K562 (cell line): ENCODE data around the gene PI4K2B. TPM values are rescaled to one million over a fixed set of nuclear protein-coding genes. Genes with fewer than 3 reads are reported as not detected.

Source experiments
- CHD4 ChIP-seq: fragments of 200-600 bp; sonication (generic); IDR thresholded peaks from 3 replicates; pipeline ENCODE4 v1.6.1; 2012; ENCODE audit warnings: low read depth, mild to moderate bottlenecking, mixed read lengths, low read length, inconsistent platforms; ENCODE audit not compliant: insufficient read depth, insufficient replicate concordance, poor library complexity, severe bottlenecking
- FOXK2 ChIP-seq, 2 experiments: fragments of 450-650 bp; IDR thresholded peaks in 1 of 2; conservative IDR thresholded peaks in 1 of 2; 2 replicates each; pipeline ENCODE4 v1.6.1; 2016; ENCODE audit warnings: low read depth in 2 of 2, mild to moderate bottlenecking in 1 of 2
- GABPB1 ChIP-seq: sonication (generic); formaldehyde crosslinking; IDR thresholded peaks from 2 replicates; pipeline ENCODE4 v1.8.0; 2022; ENCODE audit warnings: mild to moderate bottlenecking, missing genetic modification reagents
- HDAC3 ChIP-seq: fragments of 450-650 bp; IDR thresholded peaks from 2 replicates; pipeline ENCODE4 v1.6.1; 2018; ENCODE audit warnings: borderline replicate concordance, mild to moderate bottlenecking, moderate library complexity; ENCODE audit not compliant: partially characterized antibody
- MAFF ChIP-seq: IDR thresholded peaks from 2 replicates; pipeline ENCODE4 v1.6.1; 2012; ENCODE audit warnings: low read length, improper control_type of control experiment
- MAZ ChIP-seq, 2 experiments: fragments of 450-650 bp in 1 of 2; sonication (generic) in 1 of 2; formaldehyde crosslinking; IDR thresholded peaks in 1 of 2; conservative IDR thresholded peaks in 1 of 2; 2 replicates each; pipeline versions ENCODE4 v1.4.0 to v1.5.0; 2020; ENCODE audit warnings: mild to moderate bottlenecking in 1 of 2, missing genetic modification reagents in 1 of 2
- MEIS2 ChIP-seq: fragments of 450-650 bp; IDR thresholded peaks from 2 replicates; pipeline ENCODE4 v1.6.1; 2014; ENCODE audit warnings: mild to moderate bottlenecking; ENCODE audit not compliant: partially characterized antibody
- NFATC3 ChIP-seq: fragments of 450-650 bp; IDR thresholded peaks from 2 replicates; pipeline ENCODE4 v1.6.1; 2017; ENCODE audit warnings: mild to moderate bottlenecking
- NUFIP1 ChIP-seq: fragments of 450-650 bp; IDR thresholded peaks from 2 replicates; pipeline ENCODE4 v1.6.1; 2018; ENCODE audit not compliant: partially characterized antibody
- PCBP1 ChIP-seq: fragments of 200-400 bp; formaldehyde crosslinking; IDR thresholded peaks from 2 replicates; pipeline ENCODE4 v1.6.1; 2018; ENCODE audit warnings: mild to moderate bottlenecking, low read depth, low read length; ENCODE audit not compliant: poor library complexity, severe bottlenecking
- SREBF2 ChIP-seq: sonication (generic); formaldehyde crosslinking; IDR thresholded peaks from 2 replicates; pipeline ENCODE4 v1.4.0; 2020; ENCODE audit warnings: mild to moderate bottlenecking, missing genetic modification reagents
- SRF ChIP-seq, 2 experiments: fragments of 250-450, 450-650 bp in 1 of 2; sonication (Bioruptor Pico) in 1 of 2; sonication (generic) in 1 of 2; formaldehyde crosslinking; IDR thresholded peaks; 2 replicates each; pipeline versions ENCODE4 v1.5.0 to v1.5.1; 2020 to 2022; ENCODE audit warnings: mild to moderate bottlenecking in 1 of 2, missing genetic modification reagents in 1 of 2
- SUPT5H ChIP-seq: fragments of 450-650 bp; IDR thresholded peaks from 2 replicates; pipeline ENCODE4 v1.6.1; 2016
- TAF9B ChIP-seq: fragments of 450-650 bp; IDR thresholded peaks from 2 replicates; pipeline ENCODE4 v1.6.1; 2018; ENCODE audit warnings: mild to moderate bottlenecking; ENCODE audit not compliant: partially characterized antibody
- ZNF282 ChIP-seq: sonication (generic); formaldehyde crosslinking; IDR thresholded peaks from 2 replicates; pipeline ENCODE4 v1.8.1; 2023; ENCODE audit warnings: missing genetic modification reagents
- ZNF551 ChIP-seq: fragments of 250-450 bp; sonication (Bioruptor Pico); IDR thresholded peaks from 2 replicates; pipeline ENCODE4 v1.5.0; 2021; ENCODE audit warnings: mild to moderate bottlenecking, moderate library complexity
- ZNF695 ChIP-seq: fragments of 450-650 bp; formaldehyde crosslinking; IDR thresholded peaks from 2 replicates; pipeline ENCODE4 v1.4.0; 2020; ENCODE audit warnings: mild to moderate bottlenecking, moderate library complexity
- polyA plus RNA-seq, 8 experiments: library from polyadenylated mRNA; depleted of rRNA in 4 of 8; stranded (reverse) in 5 of 8; unstranded in 3 of 8; fragments of >200 nt; fragmentation: Nextera tagmentation in 2 of 8; fragmentation: Illumina TruSeq in 1 of 8; extraction: Ambion mirVana in 2 of 8; extraction: Trizol in 1 of 8; gene quantifications; 2 replicates each; pipeline versions ENCODE4 v1.2.1 to v1.2.3, GENCODE V29; 2011 to 2014; ENCODE audit warnings: inconsistent platforms in 1 of 8, missing spikeins in 1 of 8
- total RNA-seq, 7 experiments: library from RNA; depleted of rRNA in 6 of 7; stranded (reverse); fragments of >200 nt in 6 of 7; fragmentation: Illumina TruSeq in 2 of 7; extraction: Trizol in 2 of 7; gene quantifications; 2 replicates each; pipeline versions ENCODE4 v1.2.1 to v1.2.3, GENCODE V29; 2011 to 2021; ENCODE audit warnings: low replicate concordance in 1 of 7
- TF ChIP-seq, protein P1 (sequence below): IDR thresholded peaks from 2 replicates; pipeline ENCODE4 v1.6.1; 2012; ENCODE audit warnings: low read depth, low read length, improper control_type of control experiment, borderline replicate concordance
- TF ChIP-seq, protein P2 (sequence below): fragments of 200-800 bp; sonication (Bioruptor generic); IDR thresholded peaks from 2 replicates; pipeline ENCODE4 v1.6.1; 2017; ENCODE audit warnings: missing genetic modification characterization, missing compliant biosample characterization
- TF ChIP-seq, protein P3 (sequence below): sonication (generic); formaldehyde crosslinking; IDR thresholded peaks from 2 replicates; pipeline ENCODE4 v1.8.1; 2023; ENCODE audit warnings: mild to moderate bottlenecking, missing genetic modification reagents
- TF ChIP-seq, protein P4 (sequence below): fragments of 250-450 bp; sonication (Bioruptor Pico); IDR thresholded peaks from 2 replicates; pipeline ENCODE4 v1.6.1; 2021; ENCODE audit warnings: mild to moderate bottlenecking
- TF ChIP-seq, protein P5 (sequence below): fragments of 450-650 bp; IDR thresholded peaks from 2 replicates; pipeline ENCODE4 v1.6.1; 2016

The PI4K2B gene
- total and polyA plus RNA-seq, 9 of the 15 experiments (the other 6 are each of a cell fraction or from before 2014, with no cell fraction given): 4.5 to 21.4 (median 16.5) TPM

DNA sequence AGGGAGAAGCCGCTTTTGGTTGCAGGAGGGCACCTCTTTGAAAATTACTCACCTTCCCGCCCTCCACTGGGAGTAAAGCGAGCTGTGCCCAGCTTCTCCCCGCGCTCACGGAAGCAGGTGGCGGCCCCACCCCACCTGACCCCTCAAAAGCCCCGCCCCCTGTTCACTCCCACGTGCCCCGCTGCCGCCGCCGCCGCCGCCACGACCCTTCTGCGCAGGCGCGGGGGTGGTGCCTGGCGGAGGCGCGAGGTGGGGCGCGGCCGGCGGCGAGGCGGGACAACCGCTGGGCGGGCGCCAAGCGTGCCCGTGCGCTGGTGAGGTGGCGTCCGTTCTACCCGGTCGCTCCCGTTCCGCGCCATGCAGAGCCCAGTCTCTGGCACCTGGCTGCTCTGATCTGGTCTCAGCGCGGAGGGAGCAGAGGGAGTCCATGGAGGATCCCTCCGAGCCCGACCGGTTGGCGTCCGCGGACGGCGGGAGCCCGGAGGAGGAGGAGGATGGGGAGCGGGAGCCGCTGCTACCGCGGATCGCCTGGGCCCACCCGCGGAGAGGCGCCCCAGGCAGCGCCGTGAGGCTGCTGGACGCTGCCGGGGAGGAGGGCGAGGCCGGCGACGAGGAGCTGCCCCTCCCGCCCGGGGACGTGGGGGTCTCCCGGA, at the start of gene PI4K2B (continued):
- TF ChIP-seq ZNF551 (CRISPR knock-in tag) (no peak), TAF9B (no peak), SUPT5H (peak; percentile 86), MAZ (CRISPR knock-in tag; conservative IDR thresholded peaks at IDR 0.05 in 1 of 2, IDR thresholded peaks at IDR 0.05 in 1 of 2) (peak; percentile 49 to 79), MEIS2 (peak; percentile 56), SREBF2 (CRISPR knock-in tag) (no peak), SRF (CRISPR knock-in tag; IDR thresholded peaks at IDR 0.05) (no peak), ZNF695 (CRISPR knock-in tag) (no peak), CHD4 (no peak), NFATC3 (no peak), HDAC3 (no peak), GABPB1 (CRISPR knock-in tag) (peak; percentile 58; the same call in 1 of the 2 replicates), NUFIP1 (no peak), ZNF282 (CRISPR knock-in tag) (no peak), MAFF (no peak), FOXK2 (conservative IDR thresholded peaks at IDR 0.05 in 1 of 2, IDR thresholded peaks at IDR 0.05 in 1 of 2; ENCODE audit: low read depth in 2 of 2) (no peak), PCBP1 (peak; percentile 83)
- TF ChIP-seq, protein P1, sequence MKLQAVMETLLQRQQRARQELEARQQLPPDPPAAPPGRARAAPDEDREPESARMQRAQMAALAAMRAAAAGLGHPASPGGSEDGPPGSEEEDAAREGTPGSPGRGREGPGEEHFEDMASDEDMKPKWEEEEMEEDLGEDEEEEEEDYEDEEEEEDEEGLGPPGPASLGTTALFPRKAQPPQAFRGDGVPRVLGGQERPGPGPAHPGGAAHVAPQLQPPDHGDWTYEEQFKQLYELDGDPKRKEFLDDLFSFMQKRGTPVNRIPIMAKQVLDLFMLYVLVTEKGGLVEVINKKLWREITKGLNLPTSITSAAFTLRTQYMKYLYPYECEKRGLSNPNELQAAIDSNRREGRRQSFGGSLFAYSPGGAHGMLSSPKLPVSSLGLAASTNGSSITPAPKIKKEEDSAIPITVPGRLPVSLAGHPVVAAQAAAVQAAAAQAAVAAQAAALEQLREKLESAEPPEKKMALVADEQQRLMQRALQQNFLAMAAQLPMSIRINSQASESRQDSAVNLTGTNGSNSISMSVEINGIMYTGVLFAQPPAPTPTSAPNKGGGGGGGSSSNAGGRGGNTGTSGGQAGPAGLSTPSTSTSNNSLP: no peak
- TF ChIP-seq, protein P2, sequence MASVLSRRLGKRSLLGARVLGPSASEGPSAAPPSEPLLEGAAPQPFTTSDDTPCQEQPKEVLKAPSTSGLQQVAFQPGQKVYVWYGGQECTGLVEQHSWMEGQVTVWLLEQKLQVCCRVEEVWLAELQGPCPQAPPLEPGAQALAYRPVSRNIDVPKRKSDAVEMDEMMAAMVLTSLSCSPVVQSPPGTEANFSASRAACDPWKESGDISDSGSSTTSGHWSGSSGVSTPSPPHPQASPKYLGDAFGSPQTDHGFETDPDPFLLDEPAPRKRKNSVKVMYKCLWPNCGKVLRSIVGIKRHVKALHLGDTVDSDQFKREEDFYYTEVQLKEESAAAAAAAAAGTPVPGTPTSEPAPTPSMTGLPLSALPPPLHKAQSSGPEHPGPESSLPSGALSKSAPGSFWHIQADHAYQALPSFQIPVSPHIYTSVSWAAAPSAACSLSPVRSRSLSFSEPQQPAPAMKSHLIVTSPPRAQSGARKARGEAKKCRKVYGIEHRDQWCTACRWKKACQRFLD: no peak
- TF ChIP-seq, protein P3, sequence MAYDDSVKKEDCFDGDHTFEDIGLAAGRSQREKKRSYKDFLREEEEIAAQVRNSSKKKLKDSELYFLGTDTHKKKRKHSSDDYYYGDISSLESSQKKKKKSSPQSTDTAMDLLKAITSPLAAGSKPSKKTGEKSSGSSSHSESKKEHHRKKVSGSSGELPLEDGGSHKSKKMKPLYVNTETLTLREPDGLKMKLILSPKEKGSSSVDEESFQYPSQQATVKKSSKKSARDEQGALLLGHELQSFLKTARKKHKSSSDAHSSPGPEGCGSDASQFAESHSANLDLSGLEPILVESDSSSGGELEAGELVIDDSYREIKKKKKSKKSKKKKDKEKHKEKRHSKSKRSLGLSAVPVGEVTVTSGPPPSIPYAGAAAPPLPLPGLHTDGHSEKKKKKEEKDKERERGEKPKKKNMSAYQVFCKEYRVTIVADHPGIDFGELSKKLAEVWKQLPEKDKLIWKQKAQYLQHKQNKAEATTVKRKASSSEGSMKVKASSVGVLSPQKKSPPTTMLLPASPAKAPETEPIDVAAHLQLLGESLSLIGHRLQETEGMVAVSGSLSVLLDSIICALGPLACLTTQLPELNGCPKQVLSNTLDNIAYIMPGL: peak; percentile 57; the same call in 1 of the 2 replicates
- TF ChIP-seq, protein P4, sequence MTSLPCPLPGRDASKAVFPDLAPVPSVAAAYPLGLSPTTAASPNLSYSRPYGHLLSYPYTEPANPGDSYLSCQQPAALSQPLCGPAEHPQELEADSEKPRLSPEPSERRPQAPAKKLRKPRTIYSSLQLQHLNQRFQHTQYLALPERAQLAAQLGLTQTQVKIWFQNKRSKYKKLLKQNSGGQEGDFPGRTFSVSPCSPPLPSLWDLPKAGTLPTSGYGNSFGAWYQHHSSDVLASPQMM (CRISPR knock-in tag): no peak
- TF ChIP-seq, protein P5, sequence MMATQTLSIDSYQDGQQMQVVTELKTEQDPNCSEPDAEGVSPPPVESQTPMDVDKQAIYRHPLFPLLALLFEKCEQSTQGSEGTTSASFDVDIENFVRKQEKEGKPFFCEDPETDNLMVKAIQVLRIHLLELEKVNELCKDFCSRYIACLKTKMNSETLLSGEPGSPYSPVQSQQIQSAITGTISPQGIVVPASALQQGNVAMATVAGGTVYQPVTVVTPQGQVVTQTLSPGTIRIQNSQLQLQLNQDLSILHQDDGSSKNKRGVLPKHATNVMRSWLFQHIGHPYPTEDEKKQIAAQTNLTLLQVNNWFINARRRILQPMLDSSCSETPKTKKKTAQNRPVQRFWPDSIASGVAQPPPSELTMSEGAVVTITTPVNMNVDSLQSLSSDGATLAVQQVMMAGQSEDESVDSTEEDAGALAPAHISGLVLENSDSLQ: no peak
